Activated CD4-positive, alpha-beta T cell treated with anti-CD3 and anti-CD28 coated beads, Interleukin-2, Interleukin-6, amounts not matched to agents 100 ng/mL and 50 ng/mL, durations not matched to agents 16 hours and 8 hours (primary cell): Measurements from ENCODE around the gene NR1H2.

ENCODE experiments used
- DNase-seq: peaks from one replicate; pipeline ENCODE4 v3.0.0-alpha.2; 2020

NR1H2 gene

DNA sequence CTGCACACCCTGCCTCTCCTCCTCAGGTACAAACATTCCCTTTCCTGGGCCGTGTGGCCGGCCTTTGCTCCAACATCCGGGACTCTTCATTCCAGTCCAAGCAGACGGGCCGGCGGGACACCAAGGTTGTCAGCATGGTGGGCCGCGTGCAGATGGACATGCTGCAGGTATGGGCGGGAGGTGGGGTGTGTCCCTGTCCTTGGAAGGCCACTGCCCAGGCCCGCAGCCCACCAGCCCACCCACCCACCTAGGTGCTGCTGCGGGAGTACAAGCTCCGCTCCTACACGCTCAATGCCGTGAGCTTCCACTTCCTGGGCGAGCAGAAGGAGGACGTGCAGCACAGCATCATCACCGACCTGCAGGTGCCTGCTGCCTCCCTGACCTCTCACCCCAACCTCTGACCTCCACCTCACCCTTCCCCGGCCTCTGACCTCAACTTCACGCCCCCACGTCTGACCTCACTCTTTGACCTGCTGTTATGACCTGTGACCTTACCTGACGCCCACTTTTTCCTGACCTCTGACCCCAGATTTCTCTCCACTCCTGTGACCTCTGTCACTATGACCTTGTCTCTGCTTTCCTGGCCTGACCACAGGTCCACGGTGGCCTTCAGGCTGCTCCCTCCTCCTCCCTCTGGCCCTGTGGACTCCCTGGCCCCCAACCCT lies 30.0 kb downstream of the NR1H2 start:
- DNase-seq, result no peak

DNA sequence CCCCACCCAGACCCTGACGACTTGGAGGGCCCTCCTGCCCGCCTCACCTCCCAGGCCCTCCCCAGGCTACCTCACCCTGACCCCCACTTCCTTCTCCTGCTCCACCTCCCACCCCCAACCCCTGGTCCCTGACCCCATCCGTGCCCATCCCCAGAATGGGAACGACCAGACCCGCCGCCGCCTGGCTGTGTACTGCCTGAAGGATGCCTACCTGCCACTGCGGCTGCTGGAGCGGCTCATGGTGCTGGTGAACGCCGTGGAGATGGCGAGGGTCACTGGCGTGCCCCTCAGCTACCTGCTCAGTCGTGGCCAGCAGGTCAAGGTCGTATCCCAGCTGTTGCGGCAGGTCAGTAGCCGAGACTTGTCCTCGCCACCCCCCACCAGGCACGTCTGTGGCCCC lies 30.6 kb downstream of the NR1H2 start:
- no peak for DNase-seq

DNA sequence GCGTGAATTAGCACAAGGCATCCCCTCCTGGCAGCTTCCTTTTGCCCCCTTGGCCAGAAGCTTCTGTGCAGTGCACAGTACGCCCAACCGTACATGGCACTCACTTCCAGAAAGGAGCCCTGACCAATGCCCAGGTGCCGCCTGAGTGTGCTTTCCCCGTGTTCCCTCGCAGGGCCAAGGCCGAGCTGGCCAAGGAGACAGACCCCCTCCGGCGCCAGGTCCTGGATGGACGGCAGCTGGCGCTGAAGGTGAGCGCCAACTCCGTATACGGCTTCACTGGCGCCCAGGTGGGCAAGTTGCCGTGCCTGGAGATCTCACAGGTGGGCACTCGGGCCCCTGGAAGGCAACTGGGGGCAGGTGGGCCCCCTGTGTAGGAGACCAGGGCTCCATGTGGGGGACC lies 33.1 kb downstream of the NR1H2 start:
- no peak for DNase-seq

DNA sequence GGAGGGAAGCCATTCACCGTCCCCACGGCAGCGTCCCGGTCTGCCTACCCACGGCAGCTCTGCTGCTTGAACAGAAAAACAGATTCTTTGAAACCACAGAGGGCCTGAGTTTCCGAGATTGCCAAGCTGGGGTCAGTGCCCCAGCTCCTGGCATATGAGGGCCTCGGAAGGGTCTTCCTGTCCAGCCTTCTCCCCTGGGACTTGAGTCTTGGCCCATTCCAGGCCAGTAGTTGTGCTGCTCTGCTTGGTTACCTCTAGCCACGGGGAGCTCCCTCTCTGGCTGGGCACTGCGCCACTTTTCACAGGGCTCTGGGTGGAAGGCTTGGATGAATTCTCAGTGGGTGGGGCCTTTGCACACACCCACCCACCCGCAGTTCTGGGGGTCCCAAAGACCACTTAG lies 33.9 kb downstream of the NR1H2 start:
- DNase-seq, result no peak

DNA sequence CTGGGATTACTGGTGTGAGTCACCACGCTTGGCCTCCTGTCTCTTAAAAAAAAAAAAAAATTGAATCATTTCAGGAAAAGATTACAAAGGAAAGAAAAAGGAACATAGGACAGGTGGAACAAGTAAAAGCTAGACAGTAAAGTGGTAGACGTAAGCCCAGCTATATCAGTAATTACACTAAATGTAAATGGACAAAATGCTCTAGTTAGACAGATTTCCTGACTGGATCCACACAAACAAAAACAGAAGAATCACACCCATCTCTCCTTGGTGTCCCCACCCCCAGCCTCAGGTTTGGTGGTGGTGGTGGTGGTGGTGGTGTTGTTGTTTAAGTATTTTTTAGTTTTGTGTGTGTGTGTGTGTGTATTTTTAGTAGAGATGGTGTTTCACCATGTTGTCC lies 36.2 kb downstream of the NR1H2 start:
- DNase-seq, result no peak

DNA sequence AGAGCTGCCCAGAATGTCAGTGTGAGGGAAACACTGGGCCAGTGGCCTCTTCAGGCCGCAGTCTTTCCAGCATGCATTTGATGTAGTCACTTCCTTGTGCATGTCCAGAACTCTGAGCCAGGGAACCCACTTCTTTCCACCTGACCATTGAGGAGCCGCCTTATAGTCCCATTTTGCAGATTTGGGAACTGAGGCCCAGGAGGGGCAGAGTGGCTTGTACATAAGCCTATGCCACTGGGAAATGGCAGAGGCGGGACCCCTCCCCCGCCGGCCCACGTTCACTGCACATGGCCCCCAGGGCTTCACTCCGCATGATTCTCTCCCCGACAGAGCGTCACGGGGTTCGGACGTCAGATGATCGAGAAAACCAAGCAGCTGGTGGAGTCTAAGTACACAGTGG lies 36.8 kb downstream of the NR1H2 start:
- DNase-seq, result no peak

DNA sequence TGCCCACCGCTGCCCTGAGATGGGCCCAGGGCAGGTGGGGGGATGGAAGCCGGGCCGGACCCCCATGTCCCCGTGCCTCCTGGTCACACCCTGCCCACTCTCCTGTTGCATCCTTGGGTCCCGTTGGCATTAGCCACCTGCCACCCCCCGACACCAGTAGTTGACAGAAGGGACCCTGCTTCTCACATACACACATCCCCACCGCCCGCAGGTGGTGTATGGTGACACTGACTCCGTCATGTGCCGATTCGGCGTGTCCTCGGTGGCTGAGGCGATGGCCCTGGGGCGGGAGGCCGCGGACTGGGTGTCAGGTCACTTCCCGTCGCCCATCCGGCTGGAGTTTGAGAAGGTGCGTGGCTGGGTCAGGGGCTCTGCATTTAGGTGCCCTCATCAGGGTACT lies 37.3 kb downstream of the NR1H2 start:
- DNase-seq, result no peak

DNA sequence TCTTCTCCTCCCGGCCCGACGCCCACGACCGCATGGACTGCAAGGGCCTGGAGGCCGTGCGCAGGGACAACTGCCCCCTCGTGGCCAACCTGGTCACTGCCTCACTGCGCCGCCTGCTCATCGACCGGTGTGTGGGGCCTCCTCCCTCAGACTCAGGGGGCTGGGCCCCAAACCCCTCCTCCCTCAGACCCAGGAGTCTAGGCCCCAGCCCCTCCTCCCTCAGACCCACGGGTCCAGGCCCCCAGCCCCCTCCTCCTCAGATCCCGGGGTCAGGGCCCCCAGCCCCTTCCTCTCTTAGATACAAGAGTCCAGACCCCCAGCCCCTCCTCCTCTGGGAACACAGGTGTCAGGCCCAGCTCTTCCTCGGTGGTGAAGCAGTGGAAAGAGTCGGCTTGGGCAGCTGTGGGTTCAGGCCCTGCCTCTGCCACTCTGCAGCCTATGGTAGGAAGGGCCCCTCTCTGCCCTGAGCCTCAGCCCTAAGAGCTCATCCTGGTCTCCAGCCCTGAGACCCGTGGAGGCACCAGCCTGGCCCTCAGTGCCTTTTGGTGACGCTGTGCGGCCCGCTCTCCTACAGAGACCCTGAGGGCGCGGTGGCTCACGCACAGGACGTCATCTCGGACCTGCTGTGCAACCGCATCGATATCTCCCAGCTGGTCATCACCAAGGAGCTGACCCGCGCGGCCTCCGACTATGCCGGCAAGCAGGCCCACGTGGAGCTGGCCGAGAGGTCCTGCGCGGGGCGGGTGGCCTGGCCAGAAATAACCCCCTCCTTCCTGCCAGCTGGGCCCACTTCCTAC lies 38.8 kb downstream of the NR1H2 start:
- peak; percentile 82 for DNase-seq

DNA sequence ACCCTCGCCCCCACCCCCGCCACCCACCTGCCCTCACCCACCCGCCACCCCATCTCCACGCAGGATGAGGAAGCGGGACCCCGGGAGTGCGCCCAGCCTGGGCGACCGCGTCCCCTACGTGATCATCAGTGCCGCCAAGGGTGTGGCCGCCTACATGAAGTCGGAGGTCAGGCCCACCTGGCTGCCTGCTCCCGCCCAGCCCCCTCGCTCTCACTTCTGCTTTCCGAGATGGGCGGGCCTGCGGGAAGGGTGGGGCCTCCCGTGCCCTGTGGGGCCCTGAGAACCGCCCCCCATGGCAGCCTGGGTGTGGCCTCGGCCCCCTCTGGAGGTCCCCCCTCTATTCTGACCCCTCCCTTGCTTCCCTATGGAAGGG lies 39.4 kb downstream of the NR1H2 start:
- no peak for DNase-seq

DNA sequence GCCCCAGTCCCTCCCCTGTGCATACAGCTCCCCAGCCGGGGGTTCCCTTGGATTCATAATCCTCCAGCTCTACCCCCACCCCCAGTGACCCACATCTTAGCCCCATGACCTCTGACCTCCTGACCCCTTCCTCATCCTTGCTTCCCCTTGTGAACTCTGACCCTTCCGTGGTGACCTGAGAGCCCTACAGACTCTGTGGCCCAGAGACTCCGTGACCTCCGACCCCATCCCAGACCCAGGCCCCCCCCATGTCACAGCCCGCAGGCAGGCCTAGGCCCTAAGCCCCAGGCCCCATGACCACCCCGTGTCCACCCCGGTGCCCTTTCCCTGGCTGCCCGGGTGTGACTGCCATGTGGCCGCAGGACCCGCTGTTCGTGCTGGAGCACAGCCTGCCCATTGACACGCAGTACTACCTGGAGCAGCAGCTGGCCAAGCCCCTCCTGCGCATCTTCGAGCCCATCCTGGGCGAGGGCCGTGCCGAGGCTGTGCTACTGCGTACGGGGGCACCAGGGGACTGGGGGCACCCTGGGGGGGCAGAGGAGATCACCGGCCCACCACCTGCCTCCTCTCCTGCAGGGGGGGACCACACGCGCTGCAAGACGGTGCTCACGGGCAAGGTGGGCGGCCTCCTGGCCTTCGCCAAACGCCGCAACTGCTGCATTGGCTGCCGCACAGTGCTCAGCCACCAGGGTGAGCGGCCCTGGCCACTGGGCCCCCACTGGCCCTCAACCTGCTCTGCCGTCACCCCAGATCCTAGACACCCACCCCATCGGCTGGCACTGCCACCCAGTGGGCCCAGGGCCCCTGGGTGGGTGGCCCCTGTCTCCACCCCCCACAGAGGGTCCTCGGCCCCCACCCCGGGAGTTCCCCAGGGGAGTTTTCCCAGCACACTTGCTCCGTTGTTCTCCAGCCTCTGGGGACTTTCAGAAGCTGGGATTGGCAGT lies 40.0 kb downstream of the NR1H2 start:
- no peak for DNase-seq

DNA sequence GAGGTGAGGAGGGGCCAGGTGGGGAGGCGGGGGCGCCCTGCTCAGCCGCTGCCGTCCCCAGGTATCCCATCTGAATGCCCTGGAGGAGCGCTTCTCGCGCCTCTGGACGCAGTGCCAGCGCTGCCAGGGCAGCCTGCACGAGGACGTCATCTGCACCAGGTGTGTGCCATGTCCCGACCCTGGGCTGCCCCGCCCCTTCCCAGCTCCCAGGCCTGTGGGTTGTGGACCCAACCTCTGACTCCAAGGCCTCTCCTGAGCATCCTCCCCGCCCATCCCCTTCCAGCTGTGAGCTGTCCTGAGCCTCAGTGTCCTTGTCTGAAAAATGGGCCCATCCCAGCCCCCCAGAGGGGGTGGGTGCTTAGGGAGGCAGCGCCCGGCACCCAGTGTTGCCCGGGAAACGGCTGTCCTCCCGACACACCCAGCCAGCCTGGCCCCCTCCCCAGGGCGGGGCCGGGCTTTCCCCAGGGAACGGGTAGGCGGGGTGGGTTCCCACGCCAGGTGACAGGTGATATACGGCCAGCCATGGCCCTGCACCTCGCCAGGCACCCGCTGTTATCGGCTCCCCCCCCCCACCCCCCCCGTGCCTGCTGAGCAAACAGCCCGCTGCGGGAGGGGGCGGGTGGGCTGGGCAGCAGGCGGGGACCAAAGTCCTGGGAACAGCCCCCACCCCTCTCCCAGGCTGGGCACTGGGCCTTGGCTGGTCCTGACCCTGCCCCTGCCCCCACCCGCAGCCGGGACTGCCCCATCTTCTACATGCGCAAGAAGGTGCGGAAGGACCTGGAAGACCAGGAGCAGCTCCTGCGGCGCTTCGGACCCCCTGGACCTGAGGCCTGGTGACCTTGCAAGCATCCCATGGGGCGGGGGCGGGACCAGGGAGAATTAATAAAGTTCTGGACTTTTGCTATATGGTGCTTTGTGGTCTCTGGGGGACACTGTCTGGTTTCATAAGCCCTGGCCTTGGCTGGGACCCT lies 41.1 kb downstream of the NR1H2 start:
- no peak for DNase-seq

DNA sequence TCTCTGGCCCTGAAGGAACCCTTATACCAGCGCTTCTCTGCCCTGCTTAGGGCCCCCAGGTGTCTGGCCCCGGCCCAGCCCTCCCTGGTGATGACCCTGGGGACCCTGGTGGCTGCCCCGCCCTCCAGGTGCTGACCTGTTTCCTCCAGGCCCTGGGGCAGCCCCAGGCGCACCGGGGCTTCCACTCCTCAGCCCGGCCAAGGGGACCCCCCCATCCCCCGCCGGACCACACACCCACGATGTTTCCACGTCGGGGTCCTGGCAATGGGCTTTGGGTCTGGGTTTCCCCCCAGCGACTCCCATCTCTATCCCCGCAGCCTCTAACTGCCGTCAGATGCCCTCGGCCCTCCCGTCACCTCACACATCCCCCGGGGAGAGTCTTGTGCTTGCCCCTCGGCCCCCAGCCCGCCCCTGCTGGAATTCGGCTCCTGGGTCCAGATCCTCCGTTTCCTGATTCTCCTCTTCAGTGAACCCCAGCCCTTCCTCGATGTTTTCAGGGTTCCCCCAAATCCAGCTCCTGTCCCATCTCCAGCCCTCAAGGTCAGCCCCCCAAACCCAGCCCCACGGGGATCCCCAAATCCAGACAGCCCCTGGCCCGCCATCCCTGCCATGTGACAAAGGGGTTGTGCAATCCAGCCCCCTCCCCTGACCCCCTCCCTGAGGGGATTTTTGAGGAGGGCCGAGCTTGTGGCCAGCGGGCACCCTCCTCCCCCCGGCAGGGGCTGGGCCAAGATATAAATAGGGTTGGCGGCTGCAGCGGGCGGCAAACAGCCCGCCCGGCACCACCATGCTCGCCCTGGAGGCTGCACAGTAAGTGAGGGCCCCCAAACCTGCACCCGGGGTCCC lies 42.1 kb downstream of the NR1H2 start, which contains the start of gene SPIB:
TSS of gene SPIB (plus strand) at position 763 of the 846 bp plus-strand sequence. CDS start at position 788, 25 bp downstream.
- DNase-seq, result no peak

DNA sequence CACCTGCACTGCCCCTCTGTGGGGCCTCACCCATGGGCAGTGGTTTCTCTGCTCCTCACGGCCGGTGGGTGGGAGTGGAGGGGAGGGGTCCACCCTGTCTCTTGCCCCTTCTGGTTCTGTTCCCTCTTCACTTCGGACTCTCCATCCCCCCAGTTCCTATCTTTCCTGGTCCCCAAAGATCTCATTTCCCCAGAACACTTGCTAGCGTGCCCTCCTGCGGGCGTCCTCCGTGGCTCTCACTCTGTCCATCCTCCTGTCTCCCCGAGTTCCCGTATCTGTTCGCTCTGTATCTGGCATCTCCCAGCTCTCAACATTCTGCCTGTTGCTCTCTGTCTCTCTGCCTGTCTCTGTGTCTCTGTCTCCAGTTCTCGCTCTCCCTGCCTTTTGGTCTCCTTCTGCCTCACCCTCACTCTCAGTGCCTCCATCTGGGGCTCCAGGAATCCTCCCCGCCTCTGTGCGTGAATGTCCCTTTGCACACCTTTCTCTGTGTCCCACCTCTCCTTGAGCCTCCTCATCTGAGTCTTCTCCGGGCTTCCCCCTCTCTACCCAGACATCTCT lies 42.8 kb downstream of the NR1H2 start:
- no peak for DNase-seq

DNA sequence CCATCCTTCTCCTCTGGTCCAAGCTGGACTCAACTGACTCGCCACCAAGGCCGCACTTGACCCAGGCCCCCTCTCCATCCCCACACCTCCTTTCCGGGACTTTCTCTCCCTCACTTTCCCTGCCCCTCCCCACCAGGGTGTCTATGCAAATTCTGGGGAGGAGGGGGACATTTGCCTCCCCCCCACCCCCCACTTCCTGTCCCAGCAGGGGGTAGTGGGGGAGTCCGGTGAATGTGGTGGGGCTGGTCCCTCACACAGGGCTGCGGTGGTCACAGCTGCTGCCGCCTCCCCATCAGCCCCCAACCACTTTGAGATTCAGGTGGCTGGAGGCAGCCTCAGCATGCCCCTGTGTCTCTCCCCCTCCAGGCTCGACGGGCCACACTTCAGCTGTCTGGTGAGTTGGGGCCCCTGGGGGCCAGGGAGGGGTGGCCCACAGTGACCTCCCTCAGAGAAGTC lies 43.4 kb downstream of the NR1H2 start:
- DNase-seq, result no peak

DNA sequence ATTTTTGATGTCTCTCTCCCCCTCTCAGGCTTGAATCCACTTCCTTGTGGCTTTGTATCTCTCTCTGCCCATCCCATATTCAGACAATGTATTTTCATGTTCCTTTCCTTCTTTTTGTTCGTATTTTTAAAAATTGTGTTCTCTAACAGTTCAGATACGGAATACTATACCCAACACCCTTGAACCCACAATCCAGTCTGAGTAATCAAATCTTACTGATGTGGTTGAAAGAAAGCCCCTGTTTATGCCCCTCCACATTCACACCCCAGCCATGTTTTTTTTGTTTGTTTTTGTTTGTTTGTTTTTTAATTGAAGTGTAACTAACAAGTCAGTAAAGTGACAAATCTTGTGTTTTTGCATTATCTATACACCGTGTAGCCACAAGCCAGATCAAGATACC lies 43.9 kb downstream of the NR1H2 start:
- DNase-seq, result no peak

DNA sequence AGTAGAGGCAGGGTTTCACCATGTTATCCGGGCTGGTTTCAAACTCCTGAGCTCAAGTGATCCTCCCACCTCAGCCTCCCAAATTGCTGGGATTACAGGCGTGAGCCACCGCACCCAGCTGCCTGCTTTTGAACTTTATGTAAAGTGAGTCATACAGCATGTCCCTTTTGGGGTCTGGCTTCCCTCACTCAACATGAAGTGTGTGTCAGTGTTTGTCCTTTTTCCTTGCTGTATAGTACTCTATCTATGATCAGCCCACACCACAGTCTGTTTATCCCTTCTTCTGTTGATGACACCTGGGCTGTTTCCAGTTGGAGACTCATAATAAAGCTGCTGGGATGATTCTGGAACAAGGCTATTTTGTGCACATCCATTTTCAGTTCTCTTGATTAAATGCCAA lies 44.6 kb downstream of the NR1H2 start:
- no peak for DNase-seq

DNA sequence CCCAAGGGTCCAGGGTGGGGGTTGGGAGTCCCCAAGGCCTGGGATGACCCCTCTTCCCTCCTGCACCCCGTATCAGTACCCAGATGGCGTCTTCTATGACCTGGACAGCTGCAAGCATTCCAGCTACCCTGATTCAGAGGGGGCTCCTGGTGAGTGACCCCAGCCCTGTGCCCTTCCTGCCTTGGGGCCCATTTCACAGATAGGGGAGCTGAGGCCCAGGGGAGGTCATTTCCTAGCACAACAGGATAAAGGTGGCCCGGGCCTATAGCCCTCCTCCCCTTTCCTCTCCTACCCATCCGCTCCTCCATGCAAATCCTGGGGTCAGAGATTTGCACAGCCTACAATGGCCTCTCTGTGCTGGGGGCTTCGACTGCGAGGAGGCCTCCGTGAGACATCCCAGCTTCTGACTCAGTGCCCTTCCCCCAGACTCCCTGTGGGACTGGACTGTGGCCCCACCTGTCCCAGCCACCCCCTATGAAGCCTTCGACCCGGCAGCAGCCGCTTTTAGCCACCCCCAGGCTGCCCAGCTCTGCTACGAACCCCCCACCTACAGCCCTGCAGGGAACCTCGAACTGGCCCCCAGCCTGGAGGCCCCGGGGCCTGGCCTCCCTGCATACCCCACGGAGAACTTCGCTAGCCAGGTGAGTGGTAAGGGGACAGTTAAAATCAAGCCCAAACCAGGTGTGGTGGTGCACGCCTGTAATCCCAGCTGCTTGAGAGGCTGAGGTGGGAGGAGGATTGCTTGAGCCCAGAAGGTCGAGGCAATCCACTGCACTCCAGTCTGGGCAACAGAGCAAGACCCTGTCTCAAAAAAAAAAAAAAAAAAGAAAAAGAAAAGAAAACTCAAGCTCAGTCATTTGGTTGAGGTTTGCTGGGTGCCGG lies 46.4 kb downstream of the NR1H2 start:
- no peak for DNase-seq

DNA sequence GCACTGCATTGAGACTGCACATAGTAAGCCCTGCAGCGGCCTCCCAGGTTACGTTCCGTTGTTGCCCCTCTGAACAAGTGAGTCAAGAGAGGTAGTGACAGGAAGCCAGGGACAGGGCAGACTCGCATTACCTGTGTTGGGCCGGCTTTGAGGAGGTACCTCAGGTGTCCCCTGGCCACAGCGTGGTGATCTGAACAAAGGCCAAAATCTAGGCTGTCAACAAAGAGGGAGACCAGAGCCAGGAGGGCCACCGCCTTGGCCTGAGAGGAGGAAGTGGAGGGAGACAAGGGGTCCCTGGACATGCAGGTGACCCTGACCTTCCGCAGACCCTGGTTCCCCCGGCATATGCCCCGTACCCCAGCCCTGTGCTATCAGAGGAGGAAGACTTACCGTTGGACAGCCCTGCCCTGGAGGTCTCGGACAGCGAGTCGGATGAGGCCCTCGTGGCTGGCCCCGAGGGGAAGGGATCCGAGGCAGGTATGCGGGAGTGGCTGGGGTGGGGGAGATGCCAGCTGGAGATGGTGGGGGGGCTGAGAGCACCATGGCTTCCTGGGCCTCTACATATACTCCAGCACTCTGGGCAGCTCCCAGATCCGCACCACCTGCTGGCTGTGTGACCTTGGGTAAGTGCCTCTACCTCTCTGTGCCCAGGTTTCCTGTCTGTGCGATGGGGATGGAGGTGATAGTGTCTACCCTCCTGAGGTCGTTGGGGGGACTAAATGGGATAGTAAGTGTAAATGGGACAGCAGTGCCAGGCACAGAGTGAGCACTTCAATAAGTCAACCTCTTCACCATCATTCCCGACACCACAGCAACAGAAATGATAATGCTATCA lies 47.2 kb downstream of the NR1H2 start:
- DNase-seq, result no peak

DNA sequence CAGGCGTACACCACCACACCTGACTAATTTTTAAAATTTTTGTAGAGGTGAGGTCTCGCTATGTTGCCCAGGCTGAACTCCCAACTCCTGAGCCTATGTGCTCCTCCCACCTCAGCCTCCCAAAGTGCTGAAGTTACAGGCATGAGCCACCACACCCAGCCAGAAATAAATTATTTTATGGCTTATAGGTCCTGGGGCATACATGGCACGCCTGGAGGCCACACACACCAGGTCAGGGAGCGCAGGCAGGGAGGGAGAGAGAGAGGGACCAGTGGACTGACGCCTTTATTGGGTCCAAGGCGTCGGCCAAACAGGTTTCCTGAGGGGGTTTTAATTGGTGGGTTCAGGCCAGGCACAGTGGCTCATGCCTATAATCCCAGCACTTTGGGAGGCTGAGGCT lies 49.3 kb downstream of the NR1H2 start:
- no peak for DNase-seq
